ENCODE measurements around the gene REEP2. TPM values are rescaled to one million over a fixed set of nuclear protein-coding genes. Genes with fewer than 3 reads are reported as not detected.

Gene REEP2
- total RNA-seq, 1 experiment from 2014 or later: 3.4 TPM

Other genes starting within 250 kb of the REEP2 start
- 44.6 and 46.3 TPM in 2 replicates for gene CDC23, start 225.7 kb upstream of the REEP2 start, total RNA-seq (2014; rRNA removed; shearing (Covaris generic))
- not detected in 2 replicates for gene GFRA3, start 164.4 kb upstream of the REEP2 start, total RNA-seq (2014; rRNA removed; shearing (Covaris generic))
- gene CDC25C, start 107.3 kb upstream of the REEP2 start, total RNA-seq (2014; rRNA removed; shearing (Covaris generic)): 57.4 and 60.2 TPM in 2 replicates
- gene FAM53C, start 100.8 kb upstream of the REEP2 start, total RNA-seq (2014; rRNA removed; shearing (Covaris generic)): 19.5 and 24.1 TPM in 2 replicates
- gene KDM3B, start 86.4 kb upstream of the REEP2 start, total RNA-seq (2014; rRNA removed; shearing (Covaris generic)): 34.5 and 34.9 TPM in 2 replicates
- 9.7 and 11.5 TPM in 2 replicates for gene EGR1, start 26.4 kb downstream of the REEP2 start, total RNA-seq (2014; rRNA removed; shearing (Covaris generic))
- 208 and 227 TPM in 2 replicates for gene ETF1, start 104.2 kb downstream of the REEP2 start, total RNA-seq (2014; rRNA removed; shearing (Covaris generic))
- gene HSPA9, start 136.3 kb downstream of the REEP2 start, total RNA-seq (2014; rRNA removed; shearing (Covaris generic)): 553 and 581 TPM in 2 replicates

All from Daoy (cell line).